HG03103 (cell line): ENCODE results near the gene TRUB1.

Experiments used
- ATAC-seq: cut with Tn5 transposase; IDR thresholded peaks from one replicate; pipeline ENCODE4 v1.9.1; 2021; ENCODE audit warnings: low read depth; ENCODE audit not compliant: unreplicated experiment

The TRUB1 gene

DNA sequence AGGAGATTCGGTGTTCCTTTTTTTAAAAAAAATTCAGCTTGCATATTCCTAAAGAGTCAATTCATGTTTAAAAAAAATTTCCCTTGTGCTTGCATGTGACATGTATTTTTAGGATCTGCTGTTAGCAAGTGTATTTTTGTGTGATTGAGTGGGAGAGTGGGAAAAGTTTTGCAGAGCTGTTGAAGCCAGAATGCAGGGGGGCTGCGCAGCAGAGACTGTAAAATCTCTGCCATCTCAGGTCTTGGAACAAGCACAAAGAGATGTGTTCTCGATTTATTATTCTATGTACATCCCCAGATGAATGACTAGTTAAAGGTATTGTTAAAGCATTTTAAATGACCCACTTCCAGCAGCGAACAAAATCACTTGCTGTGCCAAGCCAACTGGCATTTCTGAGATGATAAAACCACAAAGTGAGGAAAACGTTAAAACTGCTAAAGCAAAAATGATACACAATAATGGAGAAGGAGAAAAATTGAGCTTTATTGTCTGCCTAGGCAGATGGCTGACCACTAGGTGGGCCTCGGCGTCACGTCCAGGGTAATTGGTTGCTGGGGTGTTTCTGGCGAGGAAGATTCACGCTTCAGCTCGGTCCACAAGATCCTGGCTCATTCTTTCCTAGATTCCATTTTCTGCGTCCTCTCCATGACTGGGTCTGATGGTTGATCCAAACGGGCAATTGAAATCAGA, 88.2 kb downstream of the TRUB1 start:
- ATAC-seq: no peak

DNA sequence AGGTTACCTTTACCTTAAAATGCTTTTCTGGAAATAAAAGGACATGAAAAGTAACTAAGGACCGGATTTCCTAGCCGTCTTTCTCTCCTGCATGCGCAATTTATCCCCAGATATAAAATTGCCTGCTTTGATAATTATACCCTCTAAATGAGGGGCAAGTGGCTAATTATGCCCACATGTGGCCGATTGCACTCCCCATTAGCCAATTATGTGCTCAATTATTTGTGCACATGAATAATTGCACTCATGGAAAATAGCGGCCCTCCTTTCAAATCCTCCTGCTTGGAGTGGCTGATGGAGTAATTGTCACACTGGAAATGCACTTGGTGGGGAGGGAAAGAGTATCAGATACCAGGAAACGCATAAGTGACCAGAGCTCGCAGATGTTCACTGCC, 88.7 kb downstream of the TRUB1 start:
- no peak for ATAC-seq
